ENCODE results near the gene CYP21A2.
"Not testable (repeated sequence)": the region's sequence is repeated elsewhere in the genome, so short reads cannot be mapped to it uniquely, and the experiment has no call there.

Gene CYP21A2

GRCh38 chr6:32056254-32056653 lies 18.0 kb downstream of the CYP21A2 start:
- TF ChIP-seq, protein P1, sequence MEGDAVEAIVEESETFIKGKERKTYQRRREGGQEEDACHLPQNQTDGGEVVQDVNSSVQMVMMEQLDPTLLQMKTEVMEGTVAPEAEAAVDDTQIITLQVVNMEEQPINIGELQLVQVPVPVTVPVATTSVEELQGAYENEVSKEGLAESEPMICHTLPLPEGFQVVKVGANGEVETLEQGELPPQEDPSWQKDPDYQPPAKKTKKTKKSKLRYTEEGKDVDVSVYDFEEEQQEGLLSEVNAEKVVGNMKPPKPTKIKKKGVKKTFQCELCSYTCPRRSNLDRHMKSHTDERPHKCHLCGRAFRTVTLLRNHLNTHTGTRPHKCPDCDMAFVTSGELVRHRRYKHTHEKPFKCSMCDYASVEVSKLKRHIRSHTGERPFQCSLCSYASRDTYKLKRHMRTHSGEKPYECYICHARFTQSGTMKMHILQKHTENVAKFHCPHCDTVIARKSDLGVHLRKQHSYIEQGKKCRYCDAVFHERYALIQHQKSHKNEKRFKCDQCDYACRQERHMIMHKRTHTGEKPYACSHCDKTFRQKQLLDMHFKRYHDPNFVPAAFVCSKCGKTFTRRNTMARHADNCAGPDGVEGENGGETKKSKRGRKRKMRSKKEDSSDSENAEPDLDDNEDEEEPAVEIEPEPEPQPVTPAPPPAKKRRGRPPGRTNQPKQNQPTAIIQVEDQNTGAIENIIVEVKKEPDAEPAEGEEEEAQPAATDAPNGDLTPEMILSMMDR (IDR thresholded peaks at IDR 0.05; ENCODE audit: low read depth, low read length, missing control alignments) = no peak
- no peak for DNase-seq
- in situ Hi-C loops (cut with HindIII; ENCODE audit: low pct_ligation_motif_present, low sequenced_read_pairs) = no loop called here
- Histone ChIP-seq H3K27ac (no peak overlapping the region), H3K36me3 (replicated peaks) (no peaks in the 10 kb centered on the region), H3K4me3 (ENCODE audit: low read depth, low read length) (no peak overlapping the region), H3K27me3 (replicated peaks) (peaks cover 4% of the 10 kb centered on the region)

GRCh38 chr6:32057966-32058365 lies 19.8 kb downstream of the CYP21A2 start:
- Histone ChIP-seq H3K27me3 (replicated peaks) (no peaks in the 10 kb centered on the region), H3K27ac (no peak overlapping the region), H3K36me3 (replicated peaks) (no peaks in the 10 kb centered on the region), H3K4me3 (ENCODE audit: low read depth, low read length) (no peak overlapping the region)
- in situ Hi-C loops (cut with HindIII; ENCODE audit: low pct_ligation_motif_present, low sequenced_read_pairs) = no loop called here
- TF ChIP-seq, protein P1 (IDR thresholded peaks at IDR 0.05; ENCODE audit: low read depth, low read length, missing control alignments) = no peak
- DNase-seq = no peak

DNA sequence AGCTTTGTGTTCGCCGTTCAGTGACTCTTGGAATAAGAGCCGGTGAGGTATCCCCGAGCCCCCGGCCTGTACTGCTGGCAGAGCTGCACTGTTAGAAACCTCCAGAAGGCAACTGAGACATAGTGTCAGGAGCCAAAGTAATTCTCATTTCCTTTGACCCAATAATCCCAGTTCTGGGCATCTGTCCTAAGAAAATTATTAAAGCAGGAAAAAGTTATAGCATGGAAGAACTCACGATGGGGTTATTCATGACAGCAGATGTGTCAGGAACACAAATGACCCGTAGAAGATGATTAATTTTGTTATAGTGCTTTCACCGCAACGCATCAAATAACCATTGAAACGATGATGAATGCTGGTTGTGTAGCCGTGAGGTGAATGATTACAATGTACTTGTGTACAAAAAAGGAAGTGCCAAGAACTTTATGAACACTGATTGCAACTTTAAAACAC lies 20.3 kb downstream of the CYP21A2 start:
- no peak for DNase-seq
- in situ Hi-C loops (cut with HindIII; ENCODE audit: low pct_ligation_motif_present, low sequenced_read_pairs) = no loop called here
- Histone ChIP-seq H3K4me3 (ENCODE audit: low read depth, low read length) (no peak overlapping the region), H3K36me3 (replicated peaks) (no peaks in the 10 kb centered on the region), H3K27ac (no peak overlapping the region), H3K27me3 (replicated peaks) (no peaks in the 10 kb centered on the region)
- TF ChIP-seq, protein P1 (IDR thresholded peaks at IDR 0.05; ENCODE audit: low read depth, low read length, missing control alignments) = no peak

DNA sequence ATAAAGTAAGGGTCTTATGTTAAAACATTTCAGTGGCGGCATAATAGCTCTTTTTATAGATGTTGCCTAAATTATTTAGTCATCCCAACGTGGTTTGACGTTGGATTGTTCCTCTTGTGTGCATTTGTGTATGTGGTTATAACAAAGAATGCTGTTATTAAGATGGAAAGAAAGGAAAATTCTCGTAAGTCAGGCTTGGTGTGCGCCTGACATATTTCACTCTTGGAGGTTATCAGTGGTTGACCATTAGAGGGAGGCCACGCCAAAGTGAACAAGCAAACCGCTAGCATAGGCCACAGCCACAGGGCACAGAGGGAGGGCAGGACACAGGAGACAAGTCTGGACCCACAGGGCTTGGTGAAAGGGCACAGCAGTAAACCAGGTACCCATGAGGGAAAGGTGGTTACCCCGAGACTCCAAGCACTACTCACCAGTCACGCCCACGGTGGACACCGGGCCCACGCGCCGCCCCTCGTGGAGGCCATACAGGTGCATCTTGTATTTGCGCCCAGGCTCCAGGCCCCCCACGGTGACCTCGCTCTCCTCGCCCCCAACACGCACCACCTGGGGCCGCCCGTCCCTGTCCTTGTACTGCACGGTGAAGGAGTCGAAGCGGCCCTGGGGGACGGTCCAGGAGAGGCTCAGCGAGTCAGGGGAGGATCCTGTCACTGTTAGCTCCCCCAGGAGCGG lies 22.9 kb downstream of the CYP21A2 start:
- DNase-seq = no peak
- no peaks in the 10 kb centered on the region for H3K36me3 ChIP-seq (replicated peaks)
- TF ChIP-seq, protein P1 (IDR thresholded peaks at IDR 0.05; ENCODE audit: low read depth, low read length, missing control alignments) = no peak
- in situ Hi-C loops (cut with HindIII; ENCODE audit: low pct_ligation_motif_present, low sequenced_read_pairs) = no loop called here
- H3K27ac ChIP-seq = no peak overlapping the region
- H3K4me3 ChIP-seq (ENCODE audit: low read depth, low read length) = no peak overlapping the region
- no peaks in the 10 kb centered on the region for H3K27me3 ChIP-seq (replicated peaks)

DNA sequence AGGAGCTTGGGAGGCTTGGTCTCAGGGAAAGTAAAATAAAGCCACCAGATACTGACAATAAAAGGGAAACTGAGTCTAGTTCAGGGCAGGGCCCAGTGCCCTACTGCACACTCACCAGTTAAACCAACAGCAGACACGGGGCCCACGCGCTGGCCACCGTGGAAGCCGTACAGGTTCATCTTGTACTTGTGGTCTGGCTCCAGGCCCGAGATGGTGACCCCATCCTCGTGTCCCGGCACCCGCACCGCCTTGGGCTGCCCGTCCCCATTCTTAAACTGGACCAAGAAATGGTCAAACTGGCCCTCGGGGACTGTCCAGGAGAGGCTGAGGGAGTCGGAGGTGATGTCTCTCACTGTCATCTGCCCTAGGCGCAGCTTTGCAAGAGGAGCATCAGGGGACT lies 26.5 kb downstream of the CYP21A2 start:
- TF ChIP-seq, protein P1 (IDR thresholded peaks at IDR 0.05; ENCODE audit: low read depth, low read length, missing control alignments) = no peak
- H3K36me3 ChIP-seq (replicated peaks) = no peaks in the 10 kb centered on the region
- no peak overlapping the region for H3K27ac ChIP-seq
- in situ Hi-C loops (cut with HindIII; ENCODE audit: low pct_ligation_motif_present, low sequenced_read_pairs) = no loop called here
- no peak overlapping the region for H3K4me3 ChIP-seq (ENCODE audit: low read depth, low read length)
- no peak for DNase-seq
- H3K27me3 ChIP-seq (replicated peaks) = peaks cover 6% of the 10 kb centered on the region

GRCh38 chr6:32067521-32067920 lies 29.3 kb downstream of the CYP21A2 start:
- H3K4me3 ChIP-seq (ENCODE audit: low read depth, low read length); H3K27me3 ChIP-seq (replicated peaks); in situ Hi-C loops (cut with HindIII; ENCODE audit: low pct_ligation_motif_present, low sequenced_read_pairs): not testable (repeated sequence)

GRCh38 chr6:32068315-32068714 lies 30.1 kb downstream of the CYP21A2 start:
- H3K4me3 ChIP-seq (ENCODE audit: low read depth, low read length); H3K36me3 ChIP-seq (replicated peaks); H3K27ac ChIP-seq; H3K27me3 ChIP-seq (replicated peaks); in situ Hi-C loops (cut with HindIII; ENCODE audit: low pct_ligation_motif_present, low sequenced_read_pairs); DNase-seq: not testable (repeated sequence)

More at GRCh38 chr6:32067521-32067920, 29.3 kb downstream of the CYP21A2 start:
- not testable (repeated sequence) for H3K27ac ChIP-seq; DNase-seq; H3K36me3 ChIP-seq (replicated peaks)
